HG03135 (cell line): ENCODE data around the gene ABHD17C.

Experiments
- ATAC-seq: cut with Tn5 transposase; IDR thresholded peaks from one replicate; pipeline ENCODE4 v1.9.1; 2021; ENCODE audit warnings: mild to moderate bottlenecking, moderate library complexity; ENCODE audit not compliant: unreplicated experiment

The ABHD17C gene

GRCh38 chr15:80780416-80781221 lies 85.5 kb downstream of the ABHD17C start:
- ATAC-seq = no peak

GRCh38 chr15:80783260-80783659 lies 88.2 kb downstream of the ABHD17C start:
- no peak for ATAC-seq

- no peak for ATAC-seq
Measured at GRCh38 chr15:80785335-80785734, 90.2 kb downstream of the ABHD17C start.

GRCh38 chr15:80785811-80786354 lies 90.8 kb downstream of the ABHD17C start:
- no peak for ATAC-seq

GRCh38 chr15:80787316-80787715 lies 92.2 kb downstream of the ABHD17C start:
- no peak for ATAC-seq

GRCh38 chr15:80788536-80788935 lies 93.4 kb downstream of the ABHD17C start:
- no peak for ATAC-seq

- no peak for ATAC-seq
Measured at GRCh38 chr15:80789296-80789695, 94.2 kb downstream of the ABHD17C start.

- ATAC-seq = no peak
Measured at GRCh38 chr15:80789796-80790195, 94.7 kb downstream of the ABHD17C start.

GRCh38 chr15:80790236-80790635 lies 95.1 kb downstream of the ABHD17C start:
- ATAC-seq = no peak

- no peak for ATAC-seq
Measured at GRCh38 chr15:80791004-80791403, 95.9 kb downstream of the ABHD17C start.

- ATAC-seq = no peak
Measured at GRCh38 chr15:80796407-80796806, 101.3 kb downstream of the ABHD17C start.

GRCh38 chr15:80798911-80799310 lies 103.8 kb downstream of the ABHD17C start:
- ATAC-seq = no peak

GRCh38 chr15:80800067-80800466 lies 105.0 kb downstream of the ABHD17C start:
- ATAC-seq = no peak

GRCh38 chr15:80801891-80802680 lies 107.0 kb downstream of the ABHD17C start:
- no peak for ATAC-seq

GRCh38 chr15:80803580-80804525 lies 108.7 kb downstream of the ABHD17C start:
- ATAC-seq = no peak

- no peak for ATAC-seq
Measured at GRCh38 chr15:80804970-80805495, 109.9 kb downstream of the ABHD17C start.
